ENCODE results near the gene TUFT1. TPM values are rescaled to one million over a fixed set of nuclear protein-coding genes. Genes with fewer than 3 reads are reported as not detected.

TUFT1 gene
- total and polyA plus RNA-seq, 2 of the 4 experiments (the other 2 are of a cell fraction), result 21.2 to 30.3 TPM

DNA sequence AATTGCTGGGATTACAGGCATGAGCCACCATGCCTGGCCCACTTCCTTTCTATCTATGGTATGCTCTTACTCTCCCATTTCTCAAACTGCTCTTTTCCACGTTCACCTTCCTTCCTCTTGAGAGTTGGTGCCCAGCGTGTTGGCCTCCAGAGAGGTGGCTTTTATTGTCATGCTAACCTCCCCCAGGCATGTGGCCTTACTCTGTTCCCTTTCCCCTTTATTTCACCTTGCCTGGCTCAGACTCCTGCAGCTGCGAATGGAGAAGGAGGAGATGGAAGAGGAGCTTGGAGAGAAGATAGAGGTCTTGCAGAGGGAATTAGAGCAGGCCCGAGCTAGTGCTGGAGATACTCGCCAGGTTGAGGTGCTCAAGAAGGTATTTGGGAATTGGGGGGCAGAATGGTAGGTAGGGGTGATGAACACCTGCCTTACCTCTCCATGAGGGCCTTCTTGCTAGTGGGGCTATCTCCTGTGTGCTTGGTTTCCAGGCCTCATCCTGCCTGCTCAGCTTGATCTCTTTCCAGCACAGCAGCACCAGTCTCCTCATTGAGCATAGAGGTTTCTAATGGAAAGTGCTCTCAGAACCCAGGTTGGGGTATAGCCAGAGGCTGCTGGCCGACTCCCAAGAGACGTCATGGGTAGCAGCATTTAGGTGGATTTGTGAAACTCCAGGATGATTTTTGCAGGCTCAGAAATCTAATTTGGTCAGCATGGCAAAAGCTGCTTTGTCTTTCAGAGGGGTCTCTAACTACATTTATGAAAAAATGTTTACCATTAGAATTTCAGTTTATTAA is 13.2 kb upstream of the TUFT1 start:
- dilution Hi-C loops (cut with HindIII; ENCODE audit: low sequenced_read_pairs, unreplicated experiment) (no loop called here), in situ Hi-C loops (cut with MboI; ENCODE audit: low sequenced_read_pairs) (no loop called here), intact Hi-C loops (cut with micrococcal nuclease) (no loop called here)
- Histone ChIP-seq H3K9me1 (ENCODE audit: insufficient read depth, low read length) (no peaks in the 10 kb centered on the region), H4K8ac (ENCODE audit: low read depth in 2 of 2, low read length in 2 of 2) (no peak overlapping the region), H2BK20ac (ENCODE audit: low read depth, low read length) (no peak overlapping the region), H3K4me2 (ENCODE audit: low read depth, low read length) (no peak overlapping the region), H2BK5ac (ENCODE audit: low read depth, low read length, poor library complexity, severe bottlenecking) (no peak overlapping the region), H3K27me3 (ENCODE audit: control insufficient read depth, insufficient read depth, low read length) (peaks cover 13% of the 10 kb centered on the region), H3K4me1 (ENCODE audit: control insufficient read depth, insufficient read depth, low read length) (no peaks in the 10 kb centered on the region), H3K4ac (ENCODE audit: low read depth, low read length) (no peak overlapping the region), H3K79me1 (ENCODE audit: low read depth in 1 of 2, low read length in 2 of 2) (no peaks in the 10 kb centered on the region), H2AK5ac (ENCODE audit: low read depth, low read length) (no peak overlapping the region), H3K27ac (ENCODE audit: insufficient read depth, low read length) (no peak overlapping the region), H3K9me3 (ENCODE audit: control insufficient read depth, insufficient read depth, low read length) (no peaks in the 10 kb centered on the region), H2BK120ac (ENCODE audit: low read depth, low read length) (no peak overlapping the region), H3K14ac (replicated peaks; ENCODE audit: low read depth, low read length) (no peak overlapping the region), H3K9ac (ENCODE audit: low read depth, low read length) (no peak overlapping the region), H4K91ac (ENCODE audit: insufficient read depth, low read depth, low read length) (no peak overlapping the region), H2BK15ac (ENCODE audit: low read depth, low read length) (no peak overlapping the region), H3K56ac (ENCODE audit: extremely low read depth, insufficient read depth, low read length) (no peak overlapping the region), H3K23ac (ENCODE audit: low read depth, low read length) (no peak overlapping the region), H3K18ac (ENCODE audit: low read depth, low read length) (no peak overlapping the region), H3K36me3 (ENCODE audit: control insufficient read depth, insufficient read depth, low read length) (no peaks in the 10 kb centered on the region), H2AK9ac (replicated peaks; ENCODE audit: low read depth, low read length, poor library complexity) (no peak overlapping the region), H4K20me1 (ENCODE audit: insufficient read depth, low read length) (0 out of 2 replicates have a peak, but pooled peaks cover 3% of the 10 kb centered on the region), H3K4me3 (ENCODE audit: insufficient read depth, low read depth, low read length) (no peak overlapping the region), H4K5ac (ENCODE audit: low read depth, low read length) (no peak overlapping the region), H2AFZ (replicated peaks; ENCODE audit: low read length, poor library complexity) (no peak overlapping the region)
- no TSS peak for BruUV-seq (replicated peaks)
- no CpG with 5 or more reads among the region's 7 CpGs for WGBS, 2 experiments (ENCODE audit: extremely low coverage in 2 of 2, insufficient read length in 1 of 2)
- TF ChIP-seq, protein P1, sequence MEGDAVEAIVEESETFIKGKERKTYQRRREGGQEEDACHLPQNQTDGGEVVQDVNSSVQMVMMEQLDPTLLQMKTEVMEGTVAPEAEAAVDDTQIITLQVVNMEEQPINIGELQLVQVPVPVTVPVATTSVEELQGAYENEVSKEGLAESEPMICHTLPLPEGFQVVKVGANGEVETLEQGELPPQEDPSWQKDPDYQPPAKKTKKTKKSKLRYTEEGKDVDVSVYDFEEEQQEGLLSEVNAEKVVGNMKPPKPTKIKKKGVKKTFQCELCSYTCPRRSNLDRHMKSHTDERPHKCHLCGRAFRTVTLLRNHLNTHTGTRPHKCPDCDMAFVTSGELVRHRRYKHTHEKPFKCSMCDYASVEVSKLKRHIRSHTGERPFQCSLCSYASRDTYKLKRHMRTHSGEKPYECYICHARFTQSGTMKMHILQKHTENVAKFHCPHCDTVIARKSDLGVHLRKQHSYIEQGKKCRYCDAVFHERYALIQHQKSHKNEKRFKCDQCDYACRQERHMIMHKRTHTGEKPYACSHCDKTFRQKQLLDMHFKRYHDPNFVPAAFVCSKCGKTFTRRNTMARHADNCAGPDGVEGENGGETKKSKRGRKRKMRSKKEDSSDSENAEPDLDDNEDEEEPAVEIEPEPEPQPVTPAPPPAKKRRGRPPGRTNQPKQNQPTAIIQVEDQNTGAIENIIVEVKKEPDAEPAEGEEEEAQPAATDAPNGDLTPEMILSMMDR (conservative IDR thresholded peaks at IDR 0.05; ENCODE audit: low read depth, low read length), result no peak
- TF ChIP-seq CHD1 (IDR thresholded peaks at IDR 0.05; ENCODE audit: low read depth, low read length), result no peak
- TF ChIP-seq RCOR1 (IDR thresholded peaks at IDR 0.05; ENCODE audit: insufficient replicate concordance, low read length), result no peak
- TF ChIP-seq CEBPB (IDR thresholded peaks at IDR 0.05; ENCODE audit: low read depth, low read length), result no peak
- no peak for TF ChIP-seq RFX5 (IDR thresholded peaks at IDR 0.05; ENCODE audit: low read depth, low read length)
- no peak for TF ChIP-seq POLR2A (IDR thresholded peaks at IDR 0.05; ENCODE audit: low read depth, low read length)
- no peak for TF ChIP-seq NFE2L2 (IDR thresholded peaks at IDR 0.05; ENCODE audit: low read depth, low read length)
- TF ChIP-seq, protein P2, sequence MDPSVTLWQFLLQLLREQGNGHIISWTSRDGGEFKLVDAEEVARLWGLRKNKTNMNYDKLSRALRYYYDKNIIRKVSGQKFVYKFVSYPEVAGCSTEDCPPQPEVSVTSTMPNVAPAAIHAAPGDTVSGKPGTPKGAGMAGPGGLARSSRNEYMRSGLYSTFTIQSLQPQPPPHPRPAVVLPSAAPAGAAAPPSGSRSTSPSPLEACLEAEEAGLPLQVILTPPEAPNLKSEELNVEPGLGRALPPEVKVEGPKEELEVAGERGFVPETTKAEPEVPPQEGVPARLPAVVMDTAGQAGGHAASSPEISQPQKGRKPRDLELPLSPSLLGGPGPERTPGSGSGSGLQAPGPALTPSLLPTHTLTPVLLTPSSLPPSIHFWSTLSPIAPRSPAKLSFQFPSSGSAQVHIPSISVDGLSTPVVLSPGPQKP (IDR thresholded peaks at IDR 0.05; ENCODE audit: borderline replicate concordance, low read depth, low read length), result no peak
- no peak for TF ChIP-seq MAZ (IDR thresholded peaks at IDR 0.05; ENCODE audit: borderline replicate concordance, low read depth, low read length)
- TF ChIP-seq BHLHE40 (IDR thresholded peaks at IDR 0.05; ENCODE audit: low read depth, low read length), result no peak
- TF ChIP-seq SMC3 (IDR thresholded peaks at IDR 0.05; ENCODE audit: low read depth, low read length), result no peak
- TF ChIP-seq, protein P3, sequence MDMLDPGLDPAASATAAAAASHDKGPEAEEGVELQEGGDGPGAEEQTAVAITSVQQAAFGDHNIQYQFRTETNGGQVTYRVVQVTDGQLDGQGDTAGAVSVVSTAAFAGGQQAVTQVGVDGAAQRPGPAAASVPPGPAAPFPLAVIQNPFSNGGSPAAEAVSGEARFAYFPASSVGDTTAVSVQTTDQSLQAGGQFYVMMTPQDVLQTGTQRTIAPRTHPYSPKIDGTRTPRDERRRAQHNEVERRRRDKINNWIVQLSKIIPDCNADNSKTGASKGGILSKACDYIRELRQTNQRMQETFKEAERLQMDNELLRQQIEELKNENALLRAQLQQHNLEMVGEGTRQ (IDR thresholded peaks at IDR 0.05; ENCODE audit: low read depth, low read length), result no peak
- no peak for TF ChIP-seq MAFK (IDR thresholded peaks at IDR 0.05; ENCODE audit: low read depth, low read length)
- no peak for TF ChIP-seq MXI1 (IDR thresholded peaks at IDR 0.05; ENCODE audit: borderline replicate concordance, low read depth, low read length)
- no peak for TF ChIP-seq RAD21 (IDR thresholded peaks at IDR 0.05; ENCODE audit: low read length)
- no peak for TF ChIP-seq FOS (IDR thresholded peaks at IDR 0.05; ENCODE audit: low read depth, low read length)
- POLR2A ChIA-PET (ENCODE audit: unreplicated experiment), result no interaction called here
- no peak for DNase-seq
- CTCF ChIA-PET, result interaction anchor here (1.4 kb wide), 1 partner anchor 13 kb away, joined by 3 read pairs; no protein-coding TSS in a partner anchor
- no peak for ATAC-seq (ENCODE audit: low read depth)
